ENCODE data around the gene CACNG4.

CACNG4 gene

GRCh38 chr17:66985338-66986237 is 21.1 kb downstream of the CACNG4 start:
- DNase-seq (ENCODE audit: low spot score), result no peak

- no peak for DNase-seq (ENCODE audit: low spot score)
These were observed 22.2 kb downstream of the CACNG4 start for GRCh38 chr17:66986659-66987058.

- DNase-seq (ENCODE audit: low spot score), result no peak
These were observed 22.6 kb downstream of the CACNG4 start for GRCh38 chr17:66987059-66987616.

GRCh38 chr17:66988069-66988798 is 23.7 kb downstream of the CACNG4 start:
- no peak for DNase-seq (ENCODE audit: low spot score)

GRCh38 chr17:66989076-66989475 is 24.6 kb downstream of the CACNG4 start:
- no peak for DNase-seq (ENCODE audit: low spot score)

GRCh38 chr17:66989579-66989978 is 25.1 kb downstream of the CACNG4 start:
- no peak for DNase-seq (ENCODE audit: low spot score)

- no peak for DNase-seq (ENCODE audit: low spot score)
These were observed 25.5 kb downstream of the CACNG4 start for GRCh38 chr17:66990047-66990446.

GRCh38 chr17:66992911-66993442 is 28.5 kb downstream of the CACNG4 start:
- no peak for DNase-seq (ENCODE audit: low spot score)

- DNase-seq (ENCODE audit: low spot score), result no peak
These were observed 29.9 kb downstream of the CACNG4 start for GRCh38 chr17:66994361-66994760.

- no peak for DNase-seq (ENCODE audit: low spot score)
These were observed 30.5 kb downstream of the CACNG4 start for GRCh38 chr17:66994930-66995535.

GRCh38 chr17:66995944-66996343 is 31.4 kb downstream of the CACNG4 start:
- no peak for DNase-seq (ENCODE audit: low spot score)

- DNase-seq (ENCODE audit: low spot score), result no peak
These were observed 32.4 kb downstream of the CACNG4 start for GRCh38 chr17:66996926-66997325.

GRCh38 chr17:67003231-67003630 is 38.7 kb downstream of the CACNG4 start:
- DNase-seq (ENCODE audit: low spot score), result no peak

GRCh38 chr17:67004181-67004580 is 39.7 kb downstream of the CACNG4 start:
- DNase-seq (ENCODE audit: low spot score), result no peak

- no peak for DNase-seq (ENCODE audit: low spot score)
These were observed 42.8 kb downstream of the CACNG4 start for GRCh38 chr17:67007266-67007665.

GRCh38 chr17:67008101-67008500 is 43.6 kb downstream of the CACNG4 start:
- DNase-seq (ENCODE audit: low spot score), result no peak

- no peak for DNase-seq (ENCODE audit: low spot score)
These were observed 47.1 kb downstream of the CACNG4 start for GRCh38 chr17:67011527-67012175.

GRCh38 chr17:67013891-67014290 is 49.4 kb downstream of the CACNG4 start:
- DNase-seq (ENCODE audit: low spot score), result no peak

- no peak for DNase-seq (ENCODE audit: low spot score)
These were observed 50.5 kb downstream of the CACNG4 start for GRCh38 chr17:67015001-67015400.

GRCh38 chr17:67016039-67016762 is 51.7 kb downstream of the CACNG4 start:
- DNase-seq (ENCODE audit: low spot score), result no peak

- DNase-seq (ENCODE audit: low spot score), result no peak
These were observed 53.4 kb downstream of the CACNG4 start for GRCh38 chr17:67017910-67018309.
